ENCODE results near the gene HMG20B. TPM values are rescaled to one million over a fixed set of nuclear protein-coding genes. Genes with fewer than 3 reads are reported as not detected.
"Not testable (repeated sequence)": the region's sequence is repeated elsewhere in the genome, so short reads cannot be mapped to it uniquely, and the experiment has no call there.

Gene HMG20B
- total RNA-seq, 1 donor, result 72.5 TPM

DNA sequence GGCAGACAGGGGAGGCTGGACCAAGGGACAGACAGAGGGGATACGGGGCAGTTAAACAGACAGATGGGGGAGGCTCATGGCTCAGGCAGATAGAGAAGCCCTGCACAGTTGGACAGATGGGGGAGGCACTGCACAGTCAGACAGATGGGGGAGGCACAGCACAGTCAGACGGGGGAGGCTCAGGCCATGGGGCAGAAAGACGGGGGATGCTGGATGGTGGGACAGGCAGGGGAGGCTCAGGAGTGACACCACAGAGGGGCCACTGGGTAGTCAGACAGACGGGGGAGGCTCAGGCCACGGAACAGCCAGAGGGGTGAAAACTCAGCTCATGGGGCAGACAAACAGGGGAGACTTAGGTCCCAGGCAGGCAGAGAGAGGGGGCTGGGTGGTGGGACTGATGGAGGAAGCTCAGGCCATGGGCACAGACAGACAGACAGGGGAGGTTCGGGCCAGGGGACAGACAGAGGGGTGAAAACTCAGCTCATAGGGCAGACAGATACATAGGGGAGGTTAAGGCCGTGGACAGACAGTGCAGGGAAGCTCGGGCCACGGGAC is 16.2 kb upstream of the HMG20B start:
- DNase-seq (ENCODE audit: low read depth), result no peak
- H3K4me3 ChIP-seq (ENCODE audit: low read depth, low read length), result peak overlapping the region; percentile 69
- TF ChIP-seq, protein P1, sequence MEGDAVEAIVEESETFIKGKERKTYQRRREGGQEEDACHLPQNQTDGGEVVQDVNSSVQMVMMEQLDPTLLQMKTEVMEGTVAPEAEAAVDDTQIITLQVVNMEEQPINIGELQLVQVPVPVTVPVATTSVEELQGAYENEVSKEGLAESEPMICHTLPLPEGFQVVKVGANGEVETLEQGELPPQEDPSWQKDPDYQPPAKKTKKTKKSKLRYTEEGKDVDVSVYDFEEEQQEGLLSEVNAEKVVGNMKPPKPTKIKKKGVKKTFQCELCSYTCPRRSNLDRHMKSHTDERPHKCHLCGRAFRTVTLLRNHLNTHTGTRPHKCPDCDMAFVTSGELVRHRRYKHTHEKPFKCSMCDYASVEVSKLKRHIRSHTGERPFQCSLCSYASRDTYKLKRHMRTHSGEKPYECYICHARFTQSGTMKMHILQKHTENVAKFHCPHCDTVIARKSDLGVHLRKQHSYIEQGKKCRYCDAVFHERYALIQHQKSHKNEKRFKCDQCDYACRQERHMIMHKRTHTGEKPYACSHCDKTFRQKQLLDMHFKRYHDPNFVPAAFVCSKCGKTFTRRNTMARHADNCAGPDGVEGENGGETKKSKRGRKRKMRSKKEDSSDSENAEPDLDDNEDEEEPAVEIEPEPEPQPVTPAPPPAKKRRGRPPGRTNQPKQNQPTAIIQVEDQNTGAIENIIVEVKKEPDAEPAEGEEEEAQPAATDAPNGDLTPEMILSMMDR (IDR thresholded peaks at IDR 0.05; ENCODE audit: insufficient read depth, low read depth, low read length), result no peak

DNA sequence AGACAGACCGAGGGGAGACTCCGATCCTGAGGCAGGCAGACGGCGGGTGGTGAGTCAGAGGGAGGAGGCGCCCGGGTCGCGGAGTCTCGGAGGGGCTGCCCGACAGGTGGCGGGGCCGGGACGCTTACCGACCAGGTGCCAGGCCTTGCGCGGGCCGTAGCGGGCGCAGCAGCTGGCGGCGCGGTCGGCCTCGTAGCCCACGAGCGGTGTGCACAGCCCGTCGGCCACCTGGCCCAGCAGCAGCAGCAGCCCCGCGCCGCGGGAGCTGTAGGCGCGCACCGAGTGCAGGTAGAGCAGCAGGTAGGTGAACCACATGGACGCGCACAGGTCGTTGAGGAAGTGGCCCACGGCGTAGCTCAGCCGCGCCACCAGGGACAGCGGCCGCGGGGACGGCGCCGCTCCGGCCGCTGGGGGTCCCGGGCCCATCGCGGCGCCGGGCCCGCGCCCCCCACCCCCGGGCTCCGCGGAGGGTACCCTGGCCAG is 15.7 kb upstream of the HMG20B start:
- peak overlapping the region; percentile 69 for H3K4me3 ChIP-seq (ENCODE audit: low read depth, low read length)
- TF ChIP-seq, protein P1 (IDR thresholded peaks at IDR 0.05; ENCODE audit: insufficient read depth, low read depth, low read length), result no peak
- peak; percentile 66 for DNase-seq (ENCODE audit: low read depth)

DNA sequence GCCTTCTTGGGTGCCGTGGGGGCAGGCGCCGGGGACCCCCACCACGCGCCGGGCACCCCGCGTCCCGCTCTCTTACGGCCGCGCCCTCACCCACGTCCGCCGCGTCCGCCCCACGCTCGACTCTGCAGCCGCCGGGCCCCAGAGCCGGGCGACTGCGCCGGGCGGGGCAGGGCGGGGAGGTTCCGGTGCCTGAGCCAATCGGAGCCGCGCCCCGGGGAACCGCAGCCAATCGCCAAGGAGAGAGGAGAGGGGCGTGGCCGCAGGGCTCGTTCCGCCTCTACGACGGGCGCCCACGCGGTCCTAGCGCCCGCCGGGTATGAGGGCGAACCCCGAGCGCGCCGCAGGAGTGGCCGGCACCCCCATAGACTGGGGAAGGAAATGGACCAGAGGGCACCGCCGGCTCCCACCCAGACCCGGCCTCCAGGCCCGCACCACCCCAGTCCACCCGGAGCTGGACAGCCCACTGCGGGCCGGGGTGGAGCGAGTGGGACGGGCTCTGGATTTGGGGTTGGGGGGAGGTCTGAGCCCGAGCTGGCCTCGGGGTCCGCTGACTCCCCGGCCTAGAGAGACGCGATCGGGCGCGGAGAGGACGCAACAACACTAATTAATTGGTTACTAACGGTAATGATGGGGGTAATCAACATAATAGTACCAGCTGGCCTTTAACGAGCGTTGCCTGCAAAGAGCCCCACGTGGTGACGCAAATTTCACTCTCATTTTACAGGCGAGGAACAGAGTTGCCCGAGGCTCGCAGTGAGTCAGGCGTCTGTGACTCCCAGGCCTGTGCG is 15.1 kb upstream of the HMG20B start, which contains the start of gene MFSD12:
MFSD12 (minus strand) TSS at position 126 of the 788 bp plus-strand sequence. CDS start 183 bp downstream, outside the sequence.
- H3K4me3 ChIP-seq (ENCODE audit: low read depth, low read length), result peak within 1 kb of the TSS; percentile 76
- peak; percentile 98 for DNase-seq (ENCODE audit: low read depth)
- TF ChIP-seq, protein P1 (IDR thresholded peaks at IDR 0.05; ENCODE audit: insufficient read depth, low read depth, low read length), result no peak

DNA sequence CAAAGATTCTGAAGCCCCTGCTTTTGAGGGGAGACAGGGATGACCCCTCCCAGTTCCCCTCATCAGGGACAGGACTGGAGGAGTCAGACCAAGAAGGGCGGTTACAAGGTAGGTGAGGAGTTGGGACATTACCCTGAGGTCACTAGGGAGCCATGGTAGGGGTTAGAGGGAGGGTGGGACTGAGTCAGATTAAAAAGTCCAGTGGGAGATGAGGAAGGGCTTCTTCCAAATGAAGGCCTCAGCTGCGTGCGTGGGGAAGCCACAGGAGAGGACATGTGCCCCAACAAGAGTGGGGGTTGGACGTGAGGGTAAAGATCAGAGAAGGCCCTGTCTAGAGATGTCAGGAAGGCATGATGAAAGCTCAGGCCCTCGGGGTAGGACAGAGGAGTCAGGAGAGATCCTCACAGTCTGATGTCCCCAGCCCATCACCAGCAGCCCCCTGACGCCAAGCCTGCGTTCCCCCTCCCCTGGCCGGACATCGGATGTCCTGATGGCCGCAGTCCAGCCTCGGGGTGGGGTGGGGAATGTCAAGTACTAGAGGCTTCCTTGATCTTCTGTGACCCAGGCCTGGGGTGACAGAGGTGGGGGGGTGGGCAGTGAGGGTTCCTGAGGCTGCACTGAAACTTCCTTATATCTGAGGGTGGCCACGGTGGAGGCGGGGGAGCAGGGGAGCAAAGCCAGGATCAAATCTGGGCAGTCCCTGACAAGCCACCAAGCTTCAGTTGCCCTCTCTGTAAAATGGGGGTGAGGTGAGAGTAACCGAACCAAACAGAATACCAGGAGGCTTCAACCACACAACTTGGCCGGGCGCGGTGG is 8.8 kb upstream of the HMG20B start:
- H3K4me3 ChIP-seq (ENCODE audit: low read depth, low read length), result no peak overlapping the region
- TF ChIP-seq, protein P1 (IDR thresholded peaks at IDR 0.05; ENCODE audit: insufficient read depth, low read depth, low read length), result no peak
- DNase-seq (ENCODE audit: low read depth), result no peak

DNA sequence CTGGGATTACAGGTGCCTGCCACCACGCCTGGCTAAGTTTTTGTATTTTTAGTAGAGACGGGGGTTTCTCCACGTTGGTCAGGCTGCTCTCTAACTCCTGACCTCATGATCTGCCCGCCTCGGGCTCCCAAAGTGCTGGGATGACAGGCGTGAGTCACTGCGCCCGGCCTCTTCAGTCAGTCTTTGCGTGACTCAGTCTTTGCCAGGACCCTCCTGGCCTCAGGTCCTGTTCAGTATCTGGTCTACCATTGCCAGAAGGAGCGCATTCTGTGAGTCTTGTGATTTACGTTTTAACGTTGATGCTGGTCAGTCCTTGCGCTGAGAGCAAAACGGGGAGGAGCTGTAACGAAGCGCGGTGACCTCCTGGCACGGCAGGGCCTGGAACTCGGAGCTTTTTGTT is 7.6 kb upstream of the HMG20B start:
- TF ChIP-seq, protein P1 (IDR thresholded peaks at IDR 0.05; ENCODE audit: insufficient read depth, low read depth, low read length), result no peak
- H3K4me3 ChIP-seq (ENCODE audit: low read depth, low read length), result no peak overlapping the region
- DNase-seq (ENCODE audit: low read depth), result peak; percentile 78

DNA sequence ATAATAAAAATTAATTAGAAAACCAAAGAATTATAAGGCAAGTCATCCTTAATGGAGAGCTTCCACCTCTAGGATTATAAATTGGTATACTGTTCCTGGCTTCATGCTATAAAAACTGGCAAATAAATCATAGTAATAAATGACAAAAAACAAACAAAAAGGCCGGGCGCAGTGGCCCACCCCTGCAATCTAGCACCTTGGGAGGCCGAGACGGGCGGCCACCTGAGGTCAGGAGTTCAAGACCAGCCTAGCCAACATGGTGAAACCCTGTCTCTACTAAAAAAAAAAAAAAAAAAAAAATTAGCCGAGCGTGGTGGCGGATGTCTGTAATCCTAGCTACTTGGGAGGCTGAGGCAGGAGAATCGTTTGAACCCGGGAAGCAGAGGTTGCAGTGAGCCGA is 2.7 kb upstream of the HMG20B start:
- H3K4me3 ChIP-seq (ENCODE audit: low read depth, low read length); DNase-seq (ENCODE audit: low read depth): not testable (repeated sequence)

DNA sequence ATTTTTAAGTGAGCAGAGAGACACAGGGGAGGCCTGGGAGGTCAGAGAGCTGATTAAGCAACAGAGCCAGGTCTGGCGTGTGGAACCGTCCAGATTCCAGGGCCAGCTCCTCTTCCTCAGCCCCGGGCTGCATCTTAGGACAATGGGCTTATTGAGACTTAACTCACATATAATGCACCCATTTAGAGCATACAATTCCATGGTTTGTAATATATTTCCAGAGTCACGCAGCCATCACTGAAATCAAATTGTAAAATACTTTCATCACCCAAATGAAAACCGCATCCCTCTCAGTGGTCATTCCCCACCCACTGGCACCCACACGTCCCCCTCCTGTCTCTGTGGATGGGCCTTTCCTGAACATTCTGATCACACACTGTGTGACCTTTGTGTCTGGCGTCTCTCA is 2.1 kb upstream of the HMG20B start:
- TF ChIP-seq, protein P1 (IDR thresholded peaks at IDR 0.05; ENCODE audit: insufficient read depth, low read depth, low read length), result no peak
- no peak for DNase-seq (ENCODE audit: low read depth)
- no peak overlapping the region for H3K4me3 ChIP-seq (ENCODE audit: low read depth, low read length)

All from fibroblast of villous mesenchyme (primary cell).